ENCODE measurements around the gene MRPS9.

MRPS9 gene

DNA sequence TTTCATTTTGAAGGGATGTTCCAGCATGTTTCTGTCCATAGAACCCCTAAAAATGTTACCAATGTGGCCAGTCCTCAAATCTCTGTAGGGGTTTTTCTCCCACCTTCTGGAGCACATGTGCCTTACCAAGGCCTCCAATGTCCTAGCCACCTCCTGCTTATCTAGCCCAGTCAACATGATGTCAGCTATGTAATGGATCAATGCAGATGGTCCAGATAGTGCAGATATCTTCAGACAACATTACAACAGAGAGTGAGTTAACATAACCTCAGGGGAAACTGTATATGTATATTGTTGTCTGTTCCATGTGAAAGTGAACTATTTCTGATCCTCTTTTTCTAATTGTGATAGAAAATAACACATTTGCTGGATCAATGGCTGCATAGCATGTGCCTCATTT, 92.7 kb downstream of the MRPS9 start:
- CTCF ChIA-PET: interaction anchor here (0.8 to 1.3 kb wide), 3 partner anchors 9 to 15 kb away, joined by 3 to 8 read pairs (median 3); no protein-coding TSS in a partner anchor

DNA sequence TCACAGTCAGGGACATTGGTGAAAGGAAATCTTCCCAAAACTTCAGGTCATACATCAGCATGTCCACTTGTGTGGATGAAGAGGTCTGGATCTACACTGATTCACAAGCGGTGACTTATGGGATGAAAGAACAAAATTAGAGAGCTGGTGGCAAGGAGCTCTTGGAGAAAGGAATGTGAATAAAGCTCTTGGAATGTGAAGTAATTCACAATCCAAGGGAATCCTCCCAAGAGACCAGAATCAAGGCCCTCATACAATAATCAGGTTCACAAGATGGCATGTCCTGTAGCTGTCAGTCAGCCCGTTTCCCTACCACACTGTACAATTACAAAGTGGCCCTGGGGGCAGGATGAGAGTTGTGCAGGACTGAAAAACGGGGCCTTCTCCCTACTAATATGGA, 96.2 kb downstream of the MRPS9 start:
- no peak for DNase-seq (ENCODE audit: extremely low spot score)
- TF ChIP-seq, protein P1, sequence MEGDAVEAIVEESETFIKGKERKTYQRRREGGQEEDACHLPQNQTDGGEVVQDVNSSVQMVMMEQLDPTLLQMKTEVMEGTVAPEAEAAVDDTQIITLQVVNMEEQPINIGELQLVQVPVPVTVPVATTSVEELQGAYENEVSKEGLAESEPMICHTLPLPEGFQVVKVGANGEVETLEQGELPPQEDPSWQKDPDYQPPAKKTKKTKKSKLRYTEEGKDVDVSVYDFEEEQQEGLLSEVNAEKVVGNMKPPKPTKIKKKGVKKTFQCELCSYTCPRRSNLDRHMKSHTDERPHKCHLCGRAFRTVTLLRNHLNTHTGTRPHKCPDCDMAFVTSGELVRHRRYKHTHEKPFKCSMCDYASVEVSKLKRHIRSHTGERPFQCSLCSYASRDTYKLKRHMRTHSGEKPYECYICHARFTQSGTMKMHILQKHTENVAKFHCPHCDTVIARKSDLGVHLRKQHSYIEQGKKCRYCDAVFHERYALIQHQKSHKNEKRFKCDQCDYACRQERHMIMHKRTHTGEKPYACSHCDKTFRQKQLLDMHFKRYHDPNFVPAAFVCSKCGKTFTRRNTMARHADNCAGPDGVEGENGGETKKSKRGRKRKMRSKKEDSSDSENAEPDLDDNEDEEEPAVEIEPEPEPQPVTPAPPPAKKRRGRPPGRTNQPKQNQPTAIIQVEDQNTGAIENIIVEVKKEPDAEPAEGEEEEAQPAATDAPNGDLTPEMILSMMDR (IDR thresholded peaks at IDR 0.05; ENCODE audit: control extremely low read depth, extremely low read depth, low read depth, missing control alignments): no peak
- ChIA-PET POLR2A (no interaction called here), CTCF (interaction anchor here (2.8 kb wide), 1 partner anchor 20 kb away, joined by 10 read pairs; no protein-coding TSS in a partner anchor)

More for the DNA sequence above, 92.7 kb downstream of the MRPS9 start:
- TF ChIP-seq, protein P1 (IDR thresholded peaks at IDR 0.05; ENCODE audit: control extremely low read depth, extremely low read depth, low read depth, missing control alignments): no peak
- no peak for DNase-seq (ENCODE audit: extremely low spot score)
- POLR2A ChIA-PET: no interaction called here

DNA sequence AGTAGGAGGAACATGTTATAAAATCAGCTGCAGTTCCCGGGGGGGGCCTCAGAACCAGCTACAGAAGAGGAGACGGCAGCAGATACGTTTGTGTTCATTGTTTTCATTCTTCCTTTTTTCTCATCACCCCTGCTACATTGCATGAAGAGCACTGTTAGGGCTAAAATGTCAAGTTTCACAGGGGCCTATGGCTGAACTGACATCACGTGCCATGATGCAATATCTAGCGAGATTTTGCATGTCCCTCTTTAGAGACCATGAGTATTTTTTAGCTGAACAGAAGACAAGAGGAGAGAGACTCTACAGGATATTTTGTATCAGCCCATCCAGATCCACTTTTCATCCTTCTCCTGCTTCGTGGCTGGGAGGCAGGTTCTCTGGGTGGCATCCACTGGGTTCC, 97.6 kb downstream of the MRPS9 start:
- TF ChIP-seq, protein P1 (IDR thresholded peaks at IDR 0.05; ENCODE audit: control extremely low read depth, extremely low read depth, low read depth, missing control alignments): no peak
- ChIA-PET POLR2A (no interaction called here), CTCF (interaction anchor here (2.8 kb wide), 1 partner anchor 21 kb away, joined by 10 read pairs; no protein-coding TSS in a partner anchor)
- no peak for DNase-seq (ENCODE audit: extremely low spot score)

DNA sequence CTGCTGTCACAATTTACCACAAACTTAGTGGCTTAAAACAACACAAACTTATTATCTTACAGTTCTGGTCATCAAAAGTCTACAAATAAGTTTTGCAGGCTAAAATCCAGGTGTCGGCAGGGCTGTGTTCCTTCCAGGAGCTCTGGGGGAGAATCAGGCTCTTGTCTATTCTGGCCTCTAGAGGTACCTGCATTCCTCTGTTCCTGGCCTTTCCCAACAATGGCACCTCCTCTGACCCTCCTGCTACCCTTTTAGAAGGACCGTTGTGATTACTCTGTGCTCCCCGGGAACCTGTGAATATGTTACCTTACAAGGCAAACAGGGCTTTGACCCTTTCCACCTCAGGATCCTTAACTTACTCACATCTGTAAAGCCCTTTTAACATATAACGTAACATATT, 98.5 kb downstream of the MRPS9 start:
- ChIA-PET CTCF (interaction anchor here (1.4 to 2.8 kb wide), 2 partner anchors 12 to 22 kb away, joined by 3 to 10 read pairs; no protein-coding TSS in a partner anchor), POLR2A (no interaction called here)
- no peak for DNase-seq (ENCODE audit: extremely low spot score)
- TF ChIP-seq, protein P1 (IDR thresholded peaks at IDR 0.05; ENCODE audit: control extremely low read depth, extremely low read depth, low read depth, missing control alignments): no peak

DNA sequence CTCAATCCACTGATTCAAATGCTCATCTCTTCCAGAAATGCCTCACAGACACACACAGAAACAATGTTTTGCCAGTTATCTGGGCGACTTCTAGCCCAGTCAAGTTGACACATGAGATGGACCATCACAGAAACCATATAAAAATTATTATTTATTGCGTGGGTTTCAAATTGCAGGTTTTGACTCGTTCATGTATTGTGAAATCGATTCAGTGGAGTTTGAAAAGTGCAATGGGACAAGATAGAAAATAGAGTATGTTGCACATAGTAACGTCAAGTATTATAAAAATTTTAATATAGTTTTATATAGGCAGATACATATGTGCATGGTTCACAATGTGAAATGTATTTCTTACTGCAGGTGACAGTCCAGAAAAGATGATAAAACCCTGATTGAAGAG, 100.8 kb downstream of the MRPS9 start:
- ChIA-PET POLR2A (no interaction called here), CTCF (interaction anchor here (1.5 to 1.8 kb wide), 2 partner anchors 22 to 99 kb away, joined by 3 read pairs; no protein-coding TSS in a partner anchor)
- no peak for DNase-seq (ENCODE audit: extremely low spot score)
- TF ChIP-seq, protein P1 (IDR thresholded peaks at IDR 0.05; ENCODE audit: control extremely low read depth, extremely low read depth, low read depth, missing control alignments): no peak

DNA sequence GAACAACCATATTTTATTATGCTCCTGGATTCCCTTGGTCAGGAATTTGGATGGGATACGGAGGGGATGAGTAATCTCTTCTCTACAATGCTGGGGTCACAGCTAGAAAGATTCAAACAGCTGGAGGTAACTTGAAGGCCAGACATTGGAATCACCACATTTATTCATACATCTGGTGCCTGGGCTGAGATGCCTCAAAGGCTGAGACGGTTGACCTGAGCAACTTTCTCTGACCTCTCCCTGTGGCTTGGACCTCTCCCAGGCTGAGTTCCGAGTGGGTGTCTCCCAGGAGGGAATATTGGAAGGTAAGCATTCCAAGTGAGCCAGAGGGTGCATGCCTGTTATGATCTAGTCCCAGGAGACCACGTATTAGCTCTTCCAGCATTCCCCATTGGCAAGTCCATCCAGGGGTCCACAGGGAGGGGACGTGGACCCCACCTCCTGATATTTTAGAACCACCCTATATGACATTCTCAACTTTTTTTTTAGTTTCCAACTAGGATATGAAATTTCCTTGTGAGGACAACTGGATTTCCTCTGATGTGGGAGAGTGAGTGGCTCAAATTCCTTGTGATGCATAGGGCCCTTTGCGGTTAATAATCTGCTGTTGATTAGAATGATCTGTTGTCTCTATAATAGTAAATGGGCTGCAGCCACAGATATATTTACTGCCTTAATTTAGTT, 101.8 kb downstream of the MRPS9 start:
- TF ChIP-seq, protein P1 (IDR thresholded peaks at IDR 0.05; ENCODE audit: control extremely low read depth, extremely low read depth, low read depth, missing control alignments): no peak
- POLR2A ChIA-PET: no interaction called here
- CTCF ChIA-PET: interaction anchor here (0.7 to 1.8 kb wide), 4 partner anchors 9 to 98 kb away, joined by 3 read pairs; no protein-coding TSS in a partner anchor
- DNase-seq (ENCODE audit: extremely low spot score): no peak

Measured in GM10248 (cell line).